ENCODE results near the gene CAMK1G. TPM values are rescaled to one million over a fixed set of nuclear protein-coding genes. Genes with fewer than 3 reads are reported as not detected.

The CAMK1G gene
- total and polyA plus RNA-seq, 10 of the 15 experiments (the other 5 are each of a cell fraction or from before 2014, with no cell fraction given) = 0.18 to 0.20 TPM; not detected in 8

- no peak for TF ChIP-seq E4F1 (IDR thresholded peaks at IDR 0.05; ENCODE audit: borderline replicate concordance, partially characterized antibody)
- TF ChIP-seq ATF7 (IDR thresholded peaks at IDR 0.05; ENCODE audit: low read depth) = no peak
- TF ChIP-seq TCF12 (IDR thresholded peaks at IDR 0.05; ENCODE audit: low read depth, low read length) = no peak
- no peak for TF ChIP-seq CEBPZ (IDR thresholded peaks at IDR 0.05; ENCODE audit: low read depth, low read length)
- no peak for TF ChIP-seq FOS (IDR thresholded peaks at IDR 0.05; ENCODE audit: borderline replicate concordance, extremely low read depth, insufficient read length)
- no peak for TF ChIP-seq BCL11A (IDR thresholded peaks at IDR 0.05; ENCODE audit: low read depth, low read length)
- TF ChIP-seq GATAD2B (conservative IDR thresholded peaks at IDR 0.05; ENCODE audit: low read depth) = no peak
- no peak for TF ChIP-seq MTA3 (IDR thresholded peaks at IDR 0.05; ENCODE audit: borderline replicate concordance, low read length)
Measured at GRCh38 chr1:209539576-209539975, 43.9 kb upstream of the CAMK1G start (continued).

- Histone ChIP-seq H3K4me3 (no peak overlapping the region), H2AFZ (ENCODE audit: control insufficient read depth, low read depth, low read length) (no peak overlapping the region), H4K20me1 (ENCODE audit: control insufficient read depth, insufficient read depth) (no peaks in the 10 kb centered on the region), H3K9ac (ENCODE audit: control insufficient read depth, insufficient read depth, low read length) (no peak overlapping the region), H3K36me3 (ENCODE audit: control insufficient read depth in 2 of 2, insufficient read depth in 2 of 2, low read length in 1 of 2) (no peaks in the 10 kb centered on the region), H3K9me3 (replicated peaks; ENCODE audit: control insufficient read depth, insufficient read depth, low read length) (no peaks in the 10 kb centered on the region), H3K27me3 (replicated peaks in 1 of 2; ENCODE audit: control insufficient read depth in 2 of 2, insufficient read depth in 2 of 2, low read length in 1 of 2) (no peaks in the 10 kb centered on the region), H3K27ac (ENCODE audit: control insufficient read depth, insufficient read depth) (no peak overlapping the region), H3K4me2 (ENCODE audit: control insufficient read depth, insufficient read depth) (no peak overlapping the region), H3K4me1 (ENCODE audit: control insufficient read depth, insufficient read depth, low read length) (no peaks in the 10 kb centered on the region), H3K79me2 (ENCODE audit: control insufficient read depth, insufficient read depth, low read length) (no peaks in the 10 kb centered on the region)
- ChIA-PET POLR2A (no interaction called here), SMC1A (ENCODE audit: uncharacterized antibody, unreplicated experiment) (no interaction called here), RAD21 (ENCODE audit: unreplicated experiment) (no interaction called here), CTCF (no interaction called here)
- ATAC-seq (no peak), FAIRE-seq (no peak), DNase-seq (ENCODE audit: low read depth, low spot score) (no peak)
- intact Hi-C loops (cut with micrococcal nuclease; ENCODE audit: unreplicated experiment) (no loop called here), in situ Hi-C loops (cut with MboI) (no loop called here)
- BruUV-seq (replicated peaks) = no TSS peak
- no peak for TF ChIP-seq FOXM1 (IDR thresholded peaks at IDR 0.05; ENCODE audit: low read depth, low read length)
- no peak for TF ChIP-seq EP300 (IDR thresholded peaks at IDR 0.05; ENCODE audit: borderline replicate concordance in 1 of 2, control insufficient read depth in 1 of 2, low read depth in 2 of 2, low read length in 2 of 2)
- TF ChIP-seq USF1 (IDR thresholded peaks at IDR 0.05; ENCODE audit: borderline replicate concordance, extremely low read length, insufficient read depth, low read depth, low read length) = no peak
- TF ChIP-seq CBFB (IDR thresholded peaks at IDR 0.05; ENCODE audit: low read depth) = no peak
- TF ChIP-seq ZBTB11 (CRISPR knock-in tag; IDR thresholded peaks at IDR 0.05) = no peak
- TF ChIP-seq SUZ12 (IDR thresholded peaks at IDR 0.05; ENCODE audit: unreplicated experiment) = no peak
Measured at GRCh38 chr1:209542585-209542984, 40.9 kb upstream of the CAMK1G start.

Data from GM12878 (cell line).